Measurements from ENCODE around the gene HMG20A.

Gene HMG20A

GRCh38 chr15:77503240-77503639, 82.6 kb downstream of the HMG20A start:
- no peak for DNase-seq

DNA sequence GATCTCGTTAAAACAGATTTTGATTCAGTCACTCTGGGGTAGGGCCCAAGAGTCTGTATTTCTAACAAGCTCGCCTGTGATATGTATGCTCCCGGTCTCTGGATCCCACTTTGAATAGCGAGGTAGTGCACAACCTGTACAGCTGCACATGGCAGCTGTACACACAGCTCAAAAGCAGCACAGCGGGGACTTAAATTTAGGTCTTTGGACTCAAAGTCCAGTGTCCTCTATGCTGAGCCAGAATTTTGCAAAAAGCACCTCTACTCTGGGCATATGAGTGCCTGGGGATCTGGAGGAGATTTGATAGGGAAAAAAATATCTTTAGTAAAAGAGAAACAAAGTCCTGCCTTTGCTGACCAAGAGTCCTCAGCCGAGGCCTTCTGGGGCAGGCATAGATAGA, 83.1 kb downstream of the HMG20A start:
- DNase-seq: no peak

DNA sequence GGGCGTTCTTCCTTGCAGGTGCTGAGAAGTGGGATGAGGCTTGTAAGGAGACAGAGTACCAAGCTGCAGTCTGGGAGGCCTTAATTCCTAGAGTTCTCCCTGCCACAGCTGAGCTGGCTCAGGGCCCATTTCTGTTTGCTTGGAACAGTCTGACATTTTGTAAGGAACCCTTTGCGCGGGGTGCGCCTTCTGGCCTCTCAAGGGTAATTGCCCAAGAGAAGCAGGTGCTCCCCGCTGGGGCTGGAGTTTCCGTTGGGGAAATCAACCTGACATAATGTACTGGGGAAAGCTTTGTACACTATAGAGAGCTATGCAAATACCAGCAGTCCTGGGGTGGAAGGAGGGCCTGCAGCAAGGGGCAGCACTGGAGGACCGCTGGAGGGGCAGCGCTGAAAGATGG, 83.6 kb downstream of the HMG20A start:
- peak; percentile 88 for DNase-seq

DNA sequence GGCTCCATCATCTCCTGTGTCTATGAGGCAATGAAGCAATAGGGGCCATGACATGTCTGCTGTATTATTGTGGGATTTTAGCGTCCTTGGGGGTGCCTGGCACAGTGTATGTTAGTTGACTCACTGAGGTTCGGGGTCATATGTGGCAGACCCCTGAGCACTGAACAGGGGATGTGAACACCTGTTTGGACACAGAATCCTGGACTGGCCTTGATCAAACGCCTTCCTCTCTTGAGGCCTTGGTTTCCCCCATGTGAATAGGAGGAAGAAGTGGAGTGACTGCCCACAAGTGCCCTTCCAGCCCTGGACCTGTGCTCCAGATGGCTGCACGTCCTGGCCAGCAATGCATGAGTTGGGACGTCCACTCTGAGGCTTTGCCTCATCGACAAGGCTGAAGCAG, 84.2 kb downstream of the HMG20A start:
- no peak for DNase-seq

DNA sequence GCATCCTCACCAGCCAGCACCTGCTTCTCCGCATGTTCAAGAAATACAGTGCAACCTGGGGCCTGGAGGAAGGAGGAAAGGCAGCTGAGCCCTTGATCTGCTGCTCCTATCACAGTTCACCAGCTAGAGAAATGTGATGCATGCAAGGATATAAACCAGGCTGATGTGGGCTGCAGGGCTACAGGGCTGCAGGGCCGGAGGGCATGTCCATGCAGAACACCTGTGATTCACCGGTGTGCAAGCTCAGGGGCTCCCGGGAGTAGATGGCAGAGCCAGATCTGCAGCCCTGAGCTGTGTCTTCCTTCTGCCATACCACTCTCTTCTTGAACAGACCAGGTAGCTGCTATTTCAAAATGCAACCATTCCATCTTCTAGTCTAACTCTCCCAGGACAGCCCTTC, 84.9 kb downstream of the HMG20A start:
- DNase-seq: no peak

- DNase-seq: peak; percentile 74
Observed at GRCh38 chr15:77506311-77507142, 85.8 kb downstream of the HMG20A start.

- no peak for DNase-seq
Observed at GRCh38 chr15:77507143-77507897, 86.6 kb downstream of the HMG20A start.

DNA sequence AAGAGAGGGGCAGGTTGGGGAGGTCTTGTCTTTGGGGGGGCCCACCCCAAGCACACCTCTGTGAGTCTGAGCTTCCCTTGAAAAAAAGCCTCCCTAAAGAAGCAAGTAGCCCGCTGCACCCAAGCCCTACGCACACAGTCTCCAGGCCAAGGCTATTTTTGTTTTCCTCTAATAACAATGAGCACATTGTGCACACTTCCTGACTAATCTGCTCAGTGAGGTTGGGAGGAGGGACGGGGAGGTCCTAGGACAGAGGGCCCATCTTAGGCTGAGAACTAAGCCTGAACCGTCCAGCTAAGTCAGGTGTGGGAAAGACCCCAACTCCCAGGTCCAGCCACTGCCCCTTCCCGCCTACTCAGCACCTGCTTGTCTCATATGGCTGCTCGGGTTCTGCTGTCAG, 87.2 kb downstream of the HMG20A start:
- no peak for DNase-seq

GRCh38 chr15:77508541-77509243, 88.0 kb downstream of the HMG20A start:
- no peak for DNase-seq

DNA sequence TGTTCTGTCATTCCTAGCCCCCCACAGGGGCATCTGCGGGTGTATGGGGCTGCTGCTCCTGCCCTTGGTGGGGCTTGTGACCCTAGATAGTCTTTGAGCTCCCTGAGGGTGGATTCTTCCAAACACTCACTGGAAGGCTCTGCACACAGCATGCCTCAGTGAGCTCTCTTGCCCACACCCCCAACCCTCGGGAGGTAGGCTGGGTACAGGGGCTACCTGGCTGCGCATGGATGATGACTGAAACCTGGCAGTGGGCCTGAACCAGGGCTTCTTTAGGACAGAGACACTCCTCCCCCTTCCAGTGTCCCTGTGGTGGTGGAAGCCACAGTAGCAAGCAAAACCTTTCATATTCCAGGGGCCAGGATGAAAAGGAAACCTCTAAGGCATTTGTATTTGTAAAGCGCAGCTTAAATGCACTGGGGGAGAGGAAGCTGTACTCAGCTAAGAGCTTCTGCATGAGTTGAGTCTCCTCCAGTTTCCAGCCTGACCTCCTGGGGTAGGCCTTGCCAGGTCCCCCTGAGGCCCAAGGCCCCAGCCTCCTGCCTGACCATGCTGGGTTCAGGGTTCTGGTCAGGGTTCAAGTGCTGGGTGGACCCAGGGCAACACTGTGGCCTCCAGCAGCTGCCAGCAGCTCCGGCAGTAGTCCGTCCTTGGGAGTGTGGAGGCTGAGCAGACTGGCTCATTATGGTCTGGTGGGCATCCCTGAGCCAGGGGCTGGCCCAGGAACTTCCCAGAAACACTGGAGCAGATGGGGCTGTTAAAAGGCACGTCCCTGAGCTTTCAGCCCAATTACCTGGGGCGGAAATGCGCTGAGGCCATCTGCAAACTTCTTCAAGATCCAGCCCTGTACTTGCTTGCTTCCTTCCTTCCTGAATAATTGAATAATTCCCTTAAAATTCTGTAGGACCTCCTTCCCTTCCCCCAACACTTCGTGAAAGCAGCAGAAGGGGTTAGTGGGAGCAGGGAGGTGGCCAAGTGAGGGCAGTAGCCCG, 89.7 kb downstream of the HMG20A start:
- no peak for DNase-seq

DNA sequence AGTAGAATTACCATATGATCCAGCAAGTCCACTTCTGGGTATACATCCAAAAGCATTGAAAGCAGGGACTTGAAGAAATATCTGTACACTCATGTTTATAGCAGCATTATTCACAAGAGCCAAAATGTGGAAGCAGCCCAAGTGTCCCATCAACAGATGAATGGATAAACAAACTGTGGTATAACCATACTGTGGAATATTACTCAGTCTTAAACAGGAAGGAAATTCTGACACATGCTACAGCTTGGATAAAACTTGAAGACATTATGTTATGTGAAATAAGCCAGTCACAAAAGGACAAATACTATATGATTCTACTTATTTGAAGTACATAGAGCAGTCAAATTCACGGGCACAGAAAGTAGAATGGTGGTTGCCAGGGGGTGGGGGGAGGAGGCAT, 91.2 kb downstream of the HMG20A start:
- DNase-seq: no peak

- no peak for DNase-seq
Observed at GRCh38 chr15:77513226-77513625, 92.5 kb downstream of the HMG20A start.

- no peak for DNase-seq
Observed at GRCh38 chr15:77514641-77515402, 94.1 kb downstream of the HMG20A start.

- DNase-seq: no peak
Observed at GRCh38 chr15:77515613-77516012, 94.9 kb downstream of the HMG20A start.

- DNase-seq: no peak
Observed at GRCh38 chr15:77516076-77516475, 95.4 kb downstream of the HMG20A start.

GRCh38 chr15:77516786-77517185, 96.1 kb downstream of the HMG20A start:
- no peak for DNase-seq

DNA sequence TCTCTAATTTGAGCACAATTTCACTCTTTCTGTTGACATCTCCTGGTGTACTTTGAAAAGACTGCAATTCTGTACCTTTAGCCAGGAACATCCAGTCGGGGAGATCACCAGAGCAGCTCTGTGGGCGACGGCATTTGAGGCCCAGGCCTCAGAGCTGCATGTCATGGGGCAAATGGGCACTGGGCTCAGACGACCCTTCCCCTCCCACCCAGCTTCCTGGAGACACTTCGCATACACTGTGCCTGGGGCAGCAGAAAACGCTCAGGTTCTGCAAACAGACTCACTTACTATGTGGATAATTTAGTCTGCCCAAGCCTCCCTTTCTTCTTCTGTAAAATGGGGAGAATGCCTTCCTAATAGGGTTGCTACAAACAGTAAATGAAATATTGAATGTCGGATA, 96.9 kb downstream of the HMG20A start:
- no peak for DNase-seq

DNA sequence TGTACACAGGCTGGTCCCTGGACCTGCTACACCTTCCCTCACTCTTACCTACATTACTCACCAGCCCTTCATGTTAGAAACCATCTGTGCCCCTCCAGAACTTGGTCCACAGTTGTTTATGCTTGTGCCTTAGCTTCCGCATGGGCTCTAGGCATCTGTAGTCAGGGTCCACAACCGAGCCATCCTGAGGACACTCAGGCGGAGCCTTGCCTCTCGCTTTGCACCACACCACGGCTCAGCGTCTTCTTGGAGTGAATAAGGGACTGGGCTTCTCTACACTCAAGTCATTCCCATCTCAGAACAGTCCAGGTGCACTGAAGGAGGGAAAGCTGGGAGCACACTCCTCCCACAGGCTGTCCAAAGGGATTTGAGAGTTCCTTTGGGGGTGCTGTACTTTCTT, 97.8 kb downstream of the HMG20A start:
- no peak for DNase-seq

GRCh38 chr15:77519540-77519939, 98.9 kb downstream of the HMG20A start:
- DNase-seq: no peak

- no peak for DNase-seq
Observed at GRCh38 chr15:77521206-77521605, 100.5 kb downstream of the HMG20A start.

GRCh38 chr15:77525400-77525811, 104.7 kb downstream of the HMG20A start:
- no peak for DNase-seq
